ENCODE data around the gene TM9SF4. TPM values are rescaled to one million over a fixed set of nuclear protein-coding genes. Genes with fewer than 3 reads are reported as not detected.
"Not testable (repeated sequence)": the region's sequence is repeated elsewhere in the genome, so short reads cannot be mapped to it uniquely, and the experiment has no call there.

Gene TM9SF4
- total RNA-seq, 2 experiments from 2014 or later, result 43.2 to 66.5 TPM

GRCh38 chr20:32158943-32159660 lies 49.6 kb downstream of the TM9SF4 start:
- peak; percentile 84 for ATAC-seq
- Mint-ChIP-seq H3K9me3 (ENCODE audit: low read depth) (no peaks in the 10 kb centered on the region), H3K4me1 (peaks cover 6% of the 10 kb centered on the region), H3K36me3 (ENCODE audit: low read depth) (peaks cover 45% of the 10 kb centered on the region), H3K4me3 (no peak overlapping the region), H3K27me3 (no peaks in the 10 kb centered on the region), H3K27ac (peak overlapping the region; percentile 53)
- intact Hi-C loops (cut with DNase I, micrococcal nuclease), result loop anchor here in 1 of 2 experiments (10.0 kb wide), 1 partner anchor 496 kb away; no protein-coding TSS in a partner anchor
- peak; percentile 38 for DNase-seq
- POLR2A ChIA-PET, result interaction anchor here (0.6 kb wide), 2 partner anchors 24 to 132 kb away, joined by 4 to 7 read pairs; no protein-coding TSS in a partner anchor
- CTCF ChIA-PET, result interaction anchor here (0.5 to 0.7 kb wide), 3 partner anchors 132 to 430 kb away, joined by 3 to 4 read pairs (median 3); no protein-coding TSS in a partner anchor

- peaks cover 6% of the 10 kb centered on the region for H3K4me1 Mint-ChIP-seq
- no peaks in the 10 kb centered on the region for H3K27me3 Mint-ChIP-seq
- H3K27ac Mint-ChIP-seq, result no peak overlapping the region
- ATAC-seq (no peak), DNase-seq (no peak)
- H3K4me3 Mint-ChIP-seq, result no peak overlapping the region
- peaks cover 47% of the 10 kb centered on the region for H3K36me3 Mint-ChIP-seq (ENCODE audit: low read depth)
- no peaks in the 10 kb centered on the region for H3K9me3 Mint-ChIP-seq (ENCODE audit: low read depth)
- CTCF ChIA-PET, result no interaction called here
- intact Hi-C loops (cut with DNase I, micrococcal nuclease), result loop anchor here in 1 of 2 experiments (10.0 kb wide), 1 partner anchor 495 kb away; no protein-coding TSS in a partner anchor
- POLR2A ChIA-PET, result no interaction called here
Measured at GRCh38 chr20:32159766-32160221, 50.3 kb downstream of the TM9SF4 start.

GRCh38 chr20:32160341-32160740 lies 50.8 kb downstream of the TM9SF4 start:
- H3K36me3 Mint-ChIP-seq (ENCODE audit: low read depth), result peaks cover 52% of the 10 kb centered on the region
- intact Hi-C loops (cut with DNase I, micrococcal nuclease), result no loop called here
- POLR2A ChIA-PET, result no interaction called here
- no peak overlapping the region for H3K4me3 Mint-ChIP-seq
- ATAC-seq (no peak), DNase-seq (no peak)
- no peaks in the 10 kb centered on the region for H3K27me3 Mint-ChIP-seq
- no peaks in the 10 kb centered on the region for H3K9me3 Mint-ChIP-seq (ENCODE audit: low read depth)
- peaks cover 6% of the 10 kb centered on the region for H3K4me1 Mint-ChIP-seq
- H3K27ac Mint-ChIP-seq, result no peak overlapping the region
- CTCF ChIA-PET, result no interaction called here

- Mint-ChIP-seq H3K27me3 (no peaks in the 10 kb centered on the region), H3K4me1 (peaks cover 6% of the 10 kb centered on the region), H3K9me3 (ENCODE audit: low read depth) (no peaks in the 10 kb centered on the region), H3K27ac (no peak overlapping the region), H3K36me3 (ENCODE audit: low read depth) (peaks cover 60% of the 10 kb centered on the region), H3K4me3 (no peak overlapping the region)
- no peak for DNase-seq
- ATAC-seq, result no peak
- intact Hi-C loops (cut with DNase I, micrococcal nuclease), result no loop called here
- POLR2A ChIA-PET, result no interaction called here
- CTCF ChIA-PET, result interaction anchor here (0.7 to 1.4 kb wide), 2 partner anchors 9 to 10 kb away, joined by 3 to 7 read pairs; no protein-coding TSS in a partner anchor
Measured at GRCh38 chr20:32162351-32162750, 52.8 kb downstream of the TM9SF4 start.

GRCh38 chr20:32163951-32164350 lies 54.4 kb downstream of the TM9SF4 start:
- intact Hi-C loops (cut with DNase I, micrococcal nuclease), result no loop called here

GRCh38 chr20:32164984-32165735 lies 55.6 kb downstream of the TM9SF4 start:
- CTCF ChIA-PET, result interaction anchor here (0.7 kb wide), 1 partner anchor 1501 kb away, joined by 3 read pairs; the partner anchor contains the start of gene ACTL10
- peaks cover 46% of the 10 kb centered on the region for H3K36me3 Mint-ChIP-seq (ENCODE audit: low read depth)
- H3K4me3 Mint-ChIP-seq, result no peak overlapping the region
- no peaks in the 10 kb centered on the region for H3K9me3 Mint-ChIP-seq (ENCODE audit: low read depth)
- intact Hi-C loops (cut with DNase I, micrococcal nuclease), result no loop called here
- POLR2A ChIA-PET, result no interaction called here
- H3K27me3 Mint-ChIP-seq, result no peaks in the 10 kb centered on the region
- no peaks in the 10 kb centered on the region for H3K4me1 Mint-ChIP-seq
- no peak for ATAC-seq
- DNase-seq, result no peak
- peak overlapping the region; percentile 7 for H3K27ac Mint-ChIP-seq

More at GRCh38 chr20:32163951-32164350, 54.4 kb downstream of the TM9SF4 start:
- Mint-ChIP-seq H3K9me3 (ENCODE audit: low read depth) (no peaks in the 10 kb centered on the region), H3K36me3 (ENCODE audit: low read depth) (peaks cover 49% of the 10 kb centered on the region), H3K27me3 (no peaks in the 10 kb centered on the region), H3K27ac (no peak overlapping the region), H3K4me1 (peaks cover 3% of the 10 kb centered on the region), H3K4me3 (no peak overlapping the region)
- DNase-seq, result no peak
- POLR2A ChIA-PET, result no interaction called here
- no peak for ATAC-seq
- CTCF ChIA-PET, result no interaction called here

- Mint-ChIP-seq H3K4me1 (no peaks in the 10 kb centered on the region), H3K36me3 (ENCODE audit: low read depth) (peaks cover 41% of the 10 kb centered on the region), H3K27ac (no peak overlapping the region), H3K27me3 (no peaks in the 10 kb centered on the region), H3K4me3 (no peak overlapping the region), H3K9me3 (ENCODE audit: low read depth) (no peaks in the 10 kb centered on the region)
- DNase-seq (no peak), ATAC-seq (no peak)
- ChIA-PET POLR2A (no interaction called here), CTCF (no interaction called here)
- intact Hi-C loops (cut with DNase I, micrococcal nuclease), result no loop called here
Measured at GRCh38 chr20:32165836-32166545, 56.5 kb downstream of the TM9SF4 start.

- Mint-ChIP-seq H3K36me3 (ENCODE audit: low read depth) (peaks cover 30% of the 10 kb centered on the region), H3K27ac (no peak overlapping the region), H3K9me3 (ENCODE audit: low read depth) (no peaks in the 10 kb centered on the region), H3K4me1 (no peaks in the 10 kb centered on the region), H3K27me3 (no peaks in the 10 kb centered on the region), H3K4me3 (no peak overlapping the region)
- POLR2A ChIA-PET, result no interaction called here
- CTCF ChIA-PET, result interaction anchor here (0.7 kb wide), 1 partner anchor 64 kb away, joined by 3 read pairs; no protein-coding TSS in a partner anchor
- intact Hi-C loops (cut with DNase I, micrococcal nuclease), result no loop called here
- DNase-seq (no peak), ATAC-seq (no peak)
Measured at GRCh38 chr20:32167552-32167951, 58.0 kb downstream of the TM9SF4 start.

- H3K4me1 Mint-ChIP-seq, result no peaks in the 10 kb centered on the region
- intact Hi-C loops (cut with DNase I, micrococcal nuclease), result no loop called here
- H3K36me3 Mint-ChIP-seq (ENCODE audit: low read depth), result peaks cover 28% of the 10 kb centered on the region
- no peaks in the 10 kb centered on the region for H3K9me3 Mint-ChIP-seq (ENCODE audit: low read depth)
- H3K27ac Mint-ChIP-seq, result no peak overlapping the region
- no peak for ATAC-seq
- ChIA-PET POLR2A (no interaction called here), CTCF (interaction anchor here (1.0 kb wide), 1 partner anchor 13 kb away, joined by 3 read pairs; no protein-coding TSS in a partner anchor)
- no peaks in the 10 kb centered on the region for H3K27me3 Mint-ChIP-seq
- no peak overlapping the region for H3K4me3 Mint-ChIP-seq
- no peak for DNase-seq
Measured at GRCh38 chr20:32168184-32168910, 58.8 kb downstream of the TM9SF4 start.

- H3K4me3 Mint-ChIP-seq; H3K9me3 Mint-ChIP-seq (ENCODE audit: low read depth); H3K27me3 Mint-ChIP-seq; H3K36me3 Mint-ChIP-seq (ENCODE audit: low read depth); intact Hi-C loops (cut with DNase I, micrococcal nuclease); ATAC-seq; DNase-seq; H3K4me1 Mint-ChIP-seq; CTCF ChIA-PET; H3K27ac Mint-ChIP-seq; POLR2A ChIA-PET: not testable (repeated sequence)
Measured at GRCh38 chr20:32177696-32178095, 68.2 kb downstream of the TM9SF4 start.

GRCh38 chr20:32179515-32179914 lies 70.0 kb downstream of the TM9SF4 start:
- POLR2A ChIA-PET, result no interaction called here

More at GRCh38 chr20:32179515-32179914, 70.0 kb downstream of the TM9SF4 start:
- no peak overlapping the region for H3K27ac Mint-ChIP-seq
- H3K4me3 Mint-ChIP-seq, result no peak overlapping the region
- CTCF ChIA-PET, result no interaction called here
- ATAC-seq (no peak), DNase-seq (no peak)
- H3K9me3 Mint-ChIP-seq (ENCODE audit: low read depth), result no peaks in the 10 kb centered on the region
- H3K4me1 Mint-ChIP-seq, result no peaks in the 10 kb centered on the region
- H3K27me3 Mint-ChIP-seq, result no peaks in the 10 kb centered on the region
- H3K36me3 Mint-ChIP-seq (ENCODE audit: low read depth), result peaks cover 2% of the 10 kb centered on the region
- intact Hi-C loops (cut with DNase I, micrococcal nuclease), result no loop called here
